ENCODE data around the gene HIVEP3.

The HIVEP3 gene

GRCh38 chr1:41500378-41500777, 418.3 kb downstream of the HIVEP3 start:
- WGBS (ENCODE audit: insufficient coverage, insufficient read length): no CpG with 5 or more reads among the region's 10 CpGs

DNA sequence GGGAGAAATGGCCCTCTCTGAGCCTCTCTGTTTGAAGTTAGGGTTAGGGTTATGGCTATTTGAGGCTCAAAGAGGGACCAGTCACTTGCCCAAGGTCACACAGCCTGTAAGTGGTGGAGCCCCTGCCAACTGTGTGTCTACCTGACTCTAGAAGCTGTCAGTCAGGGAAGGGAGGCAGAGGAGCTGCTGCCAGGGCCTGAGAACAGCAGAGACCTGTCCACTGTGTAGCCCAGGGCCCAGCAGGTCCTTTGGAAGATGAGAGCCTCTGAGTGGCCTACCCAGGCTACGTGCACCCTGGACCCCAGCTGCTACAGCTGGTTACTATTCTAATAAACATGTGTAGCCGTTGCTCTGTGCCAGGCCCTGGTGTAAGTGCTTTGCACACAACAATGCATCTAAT, 419.1 kb downstream of the HIVEP3 start:
- DNase-seq (ENCODE audit: low read depth, low spot score): no peak
- no peaks in the 10 kb centered on the region for H3K9me3 ChIP-seq (ENCODE audit: control insufficient read depth, insufficient read depth, low read length)
- peaks cover 12% of the 10 kb centered on the region for H3K4me1 ChIP-seq (ENCODE audit: control insufficient read depth, insufficient read depth, low read length)

More at GRCh38 chr1:41500378-41500777, 418.3 kb downstream of the HIVEP3 start:
- H3K36me3 ChIP-seq (ENCODE audit: control insufficient read depth, insufficient read depth, low read length): no peaks in the 10 kb centered on the region
- no peak for DNase-seq (ENCODE audit: low read depth, low spot score)
- H3K27ac ChIP-seq (ENCODE audit: low read length): no peak overlapping the region
- no peaks in the 10 kb centered on the region for H3K9me3 ChIP-seq (ENCODE audit: control insufficient read depth, insufficient read depth, low read length)
- peaks cover 9% of the 10 kb centered on the region for H3K4me1 ChIP-seq (ENCODE audit: control insufficient read depth, insufficient read depth, low read length)
- no peaks in the 10 kb centered on the region for H3K27me3 ChIP-seq (ENCODE audit: control insufficient read depth, insufficient read depth, low read length)
- no peak overlapping the region for H3K4me3 ChIP-seq (ENCODE audit: low read length)

GRCh38 chr1:41498804-41499203, 419.9 kb downstream of the HIVEP3 start:
- Histone ChIP-seq H3K27ac (ENCODE audit: low read length) (no peak overlapping the region), H3K27me3 (ENCODE audit: control insufficient read depth, insufficient read depth, low read length) (no peaks in the 10 kb centered on the region), H3K36me3 (ENCODE audit: control insufficient read depth, insufficient read depth, low read length) (no peaks in the 10 kb centered on the region), H3K4me1 (ENCODE audit: control insufficient read depth, insufficient read depth, low read length) (peaks cover 12% of the 10 kb centered on the region), H3K9me3 (ENCODE audit: control insufficient read depth, insufficient read depth, low read length) (no peaks in the 10 kb centered on the region), H3K4me3 (ENCODE audit: low read length) (no peak overlapping the region)
- no peak for DNase-seq (ENCODE audit: low read depth, low spot score)
- no CpG with 5 or more reads among the region's 12 CpGs for WGBS (ENCODE audit: insufficient coverage, insufficient read length)

More for the DNA sequence above, 419.1 kb downstream of the HIVEP3 start:
- WGBS (ENCODE audit: insufficient coverage, insufficient read length): no CpG with 5 or more reads among the region's 2 CpGs
- H3K27ac ChIP-seq (ENCODE audit: low read length): no peak overlapping the region
- H3K36me3 ChIP-seq (ENCODE audit: control insufficient read depth, insufficient read depth, low read length): no peaks in the 10 kb centered on the region
- no peaks in the 10 kb centered on the region for H3K27me3 ChIP-seq (ENCODE audit: control insufficient read depth, insufficient read depth, low read length)
- no peak overlapping the region for H3K4me3 ChIP-seq (ENCODE audit: low read length)

DNA sequence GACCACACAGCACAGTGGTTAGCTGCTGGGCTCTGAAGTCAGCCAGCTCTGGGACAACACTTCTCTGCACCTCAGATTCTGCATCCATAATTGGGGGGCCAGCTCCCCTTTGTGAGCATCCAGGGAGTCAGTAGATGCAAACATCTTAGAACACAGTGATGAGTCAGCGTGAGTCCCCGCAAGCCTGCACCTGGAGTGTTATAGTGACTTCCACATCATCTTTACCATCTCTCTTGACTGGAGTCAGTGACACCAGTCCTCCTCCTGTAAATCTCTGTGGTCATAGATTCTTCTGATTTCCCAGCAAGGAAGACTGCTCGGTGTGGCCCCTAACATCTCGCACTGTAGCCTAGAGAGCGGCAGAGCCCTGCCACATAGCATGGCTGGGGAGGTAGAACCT, 420.3 kb downstream of the HIVEP3 start:
- WGBS (ENCODE audit: insufficient coverage, insufficient read length): no CpG with 5 or more reads among the region's 5 CpGs
- Histone ChIP-seq H3K36me3 (ENCODE audit: control insufficient read depth, insufficient read depth, low read length) (no peaks in the 10 kb centered on the region), H3K27me3 (ENCODE audit: control insufficient read depth, insufficient read depth, low read length) (no peaks in the 10 kb centered on the region), H3K4me3 (ENCODE audit: low read length) (no peak overlapping the region), H3K4me1 (ENCODE audit: control insufficient read depth, insufficient read depth, low read length) (peaks cover 12% of the 10 kb centered on the region), H3K27ac (ENCODE audit: low read length) (no peak overlapping the region), H3K9me3 (ENCODE audit: control insufficient read depth, insufficient read depth, low read length) (no peaks in the 10 kb centered on the region)
- DNase-seq (ENCODE audit: low read depth, low spot score): no peak

GRCh38 chr1:41497461-41498030, 421.2 kb downstream of the HIVEP3 start:
- H3K27ac ChIP-seq (ENCODE audit: low read length): no peak overlapping the region
- no peaks in the 10 kb centered on the region for H3K36me3 ChIP-seq (ENCODE audit: control insufficient read depth, insufficient read depth, low read length)
- WGBS (ENCODE audit: insufficient coverage, insufficient read length): no CpG with 5 or more reads among the region's 7 CpGs
- H3K27me3 ChIP-seq (ENCODE audit: control insufficient read depth, insufficient read depth, low read length): no peaks in the 10 kb centered on the region
- H3K4me3 ChIP-seq (ENCODE audit: low read length): no peak overlapping the region
- DNase-seq (ENCODE audit: low read depth, low spot score): no peak
- H3K4me1 ChIP-seq (ENCODE audit: control insufficient read depth, insufficient read depth, low read length): peaks cover 12% of the 10 kb centered on the region
- H3K9me3 ChIP-seq (ENCODE audit: control insufficient read depth, insufficient read depth, low read length): no peaks in the 10 kb centered on the region

DNA sequence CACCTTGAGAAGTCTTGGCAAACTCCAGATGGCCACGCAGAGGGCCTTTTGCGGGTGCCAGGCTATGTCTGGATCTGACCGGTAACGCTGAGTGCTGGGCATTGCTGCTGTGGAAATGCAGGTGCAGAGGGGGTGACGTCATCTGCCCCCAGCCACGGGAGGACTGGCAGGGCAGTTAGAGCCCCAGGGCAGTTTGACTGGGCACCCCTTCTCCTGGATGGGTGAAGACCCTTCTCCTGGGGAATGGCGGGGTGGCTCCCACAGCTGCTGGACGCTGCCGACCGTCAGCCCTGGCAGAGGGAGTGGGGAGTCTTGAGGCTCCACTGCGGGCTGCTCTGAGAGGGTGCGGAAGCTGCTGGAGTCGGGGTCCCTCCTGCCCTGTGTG, 421.7 kb downstream of the HIVEP3 start:
- DNase-seq (ENCODE audit: low read depth, low spot score): no peak
- Histone ChIP-seq H3K27ac (ENCODE audit: low read length) (no peak overlapping the region), H3K27me3 (ENCODE audit: control insufficient read depth, insufficient read depth, low read length) (no peaks in the 10 kb centered on the region), H3K9me3 (ENCODE audit: control insufficient read depth, insufficient read depth, low read length) (no peaks in the 10 kb centered on the region), H3K36me3 (ENCODE audit: control insufficient read depth, insufficient read depth, low read length) (no peaks in the 10 kb centered on the region), H3K4me1 (ENCODE audit: control insufficient read depth, insufficient read depth, low read length) (peaks cover 12% of the 10 kb centered on the region), H3K4me3 (ENCODE audit: low read length) (no peak overlapping the region)
- no CpG with 5 or more reads among the region's 13 CpGs for WGBS (ENCODE audit: insufficient coverage, insufficient read length)

- Histone ChIP-seq H3K27ac (ENCODE audit: low read length) (no peak overlapping the region), H3K36me3 (ENCODE audit: control insufficient read depth, insufficient read depth, low read length) (no peaks in the 10 kb centered on the region), H3K27me3 (ENCODE audit: control insufficient read depth, insufficient read depth, low read length) (no peaks in the 10 kb centered on the region), H3K9me3 (ENCODE audit: control insufficient read depth, insufficient read depth, low read length) (no peaks in the 10 kb centered on the region), H3K4me1 (ENCODE audit: control insufficient read depth, insufficient read depth, low read length) (peaks cover 12% of the 10 kb centered on the region), H3K4me3 (ENCODE audit: low read length) (0 out of 2 replicates have a peak overlapping the region, but pooled peaks have one; percentile 6)
- no CpG with 5 or more reads among the region's 74 CpGs for WGBS (ENCODE audit: insufficient coverage, insufficient read length)
- no peak for DNase-seq (ENCODE audit: low read depth, low spot score)
These were observed 422.4 kb downstream of the HIVEP3 start for GRCh38 chr1:41496080-41497055.

DNA sequence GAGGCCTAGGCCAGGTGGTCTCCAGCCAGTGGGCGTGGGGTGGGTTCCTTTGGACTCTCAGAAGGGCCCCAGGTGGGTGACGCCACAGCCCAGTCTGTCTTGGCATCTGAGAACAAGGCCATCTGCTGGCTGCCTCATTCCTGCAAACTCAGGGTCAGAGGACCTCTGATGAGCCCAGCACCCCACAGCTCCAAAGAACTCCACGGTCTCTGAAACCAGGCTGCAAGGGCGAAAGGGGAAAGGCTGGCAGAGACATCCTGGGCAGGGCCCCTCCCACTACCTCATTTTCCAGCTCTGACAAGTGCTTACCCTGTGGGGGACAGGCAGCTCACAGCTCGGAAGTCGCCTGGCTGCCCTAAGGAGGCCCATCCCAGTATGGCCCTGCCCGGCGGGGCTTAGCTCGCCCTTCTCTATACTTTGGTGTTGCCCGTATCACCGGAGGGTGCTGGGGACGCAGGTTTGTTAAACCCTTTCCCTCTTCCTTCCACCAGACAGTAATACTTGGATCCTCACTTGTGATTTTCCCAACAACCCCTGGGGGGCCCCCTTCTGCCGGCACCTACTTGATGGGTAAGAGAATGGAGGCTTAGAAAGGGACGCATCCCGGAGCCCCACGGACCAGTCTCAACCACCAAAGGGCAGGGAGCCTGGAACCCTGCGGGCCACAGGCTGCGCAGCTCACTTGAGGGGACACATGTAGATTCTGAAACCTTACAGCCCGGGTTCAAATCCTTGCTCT, 423.3 kb downstream of the HIVEP3 start:
- no peak overlapping the region for H3K27ac ChIP-seq (ENCODE audit: low read length)
- WGBS (ENCODE audit: insufficient coverage, insufficient read length): no CpG with 5 or more reads among the region's 19 CpGs

DNA sequence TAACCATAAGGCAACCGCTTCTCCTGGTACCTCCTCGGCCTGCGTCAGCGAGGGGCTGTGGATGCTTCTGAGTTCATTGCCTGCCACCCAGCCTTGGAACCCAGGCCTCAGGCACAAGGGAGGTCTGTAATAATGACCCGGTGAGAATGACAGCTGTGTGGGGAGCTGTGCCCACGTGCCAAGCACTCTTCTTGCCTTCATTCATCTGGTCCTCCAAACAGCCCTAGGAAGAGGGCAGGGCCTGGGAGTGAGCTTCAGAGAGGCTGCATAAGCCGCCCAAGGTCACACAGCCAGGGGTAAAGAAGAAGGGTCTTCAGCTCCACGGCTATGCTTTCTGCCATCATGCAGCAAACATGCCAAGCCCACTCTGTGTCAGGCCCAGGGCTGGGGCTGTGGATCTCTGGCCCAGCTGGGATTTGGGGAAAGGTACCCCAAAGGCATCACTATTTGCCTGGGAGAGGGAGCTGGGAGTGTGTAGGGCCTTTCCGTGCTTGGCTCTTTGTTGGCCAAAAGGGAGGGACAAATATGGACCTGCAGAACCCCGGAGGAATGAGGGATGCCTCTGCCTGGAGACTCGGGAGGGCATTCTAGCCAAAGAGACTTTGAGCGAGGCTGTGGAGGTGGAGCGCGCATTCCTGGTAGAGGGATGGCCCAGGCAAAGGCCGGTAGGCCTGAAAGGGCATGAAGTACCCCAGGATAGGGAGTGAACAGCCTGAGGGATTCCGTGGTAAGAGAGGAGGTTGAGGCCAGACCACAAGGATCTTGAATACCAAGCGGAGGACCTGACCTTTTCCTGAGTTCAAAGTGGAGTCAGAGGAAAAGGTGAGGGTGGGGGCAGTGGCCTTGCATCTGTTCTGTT, 424.1 kb downstream of the HIVEP3 start:
- H3K27me3 ChIP-seq (ENCODE audit: control insufficient read depth, insufficient read depth, low read length): no peaks in the 10 kb centered on the region
- no peak overlapping the region for H3K4me3 ChIP-seq (ENCODE audit: low read length)
- H3K9me3 ChIP-seq (ENCODE audit: control insufficient read depth, insufficient read depth, low read length): no peaks in the 10 kb centered on the region
- H3K4me1 ChIP-seq (ENCODE audit: control insufficient read depth, insufficient read depth, low read length): peaks cover 12% of the 10 kb centered on the region
- no peaks in the 10 kb centered on the region for H3K36me3 ChIP-seq (ENCODE audit: control insufficient read depth, insufficient read depth, low read length)
- no peak for DNase-seq (ENCODE audit: low read depth, low spot score)
- H3K27ac ChIP-seq (ENCODE audit: low read length): no peak overlapping the region
- WGBS (ENCODE audit: insufficient coverage, insufficient read length): no CpG with 5 or more reads among the region's 17 CpGs

More for the DNA sequence above, 423.3 kb downstream of the HIVEP3 start:
- no peak for DNase-seq (ENCODE audit: low read depth, low spot score)
- no peaks in the 10 kb centered on the region for H3K36me3 ChIP-seq (ENCODE audit: control insufficient read depth, insufficient read depth, low read length)
- no peak overlapping the region for H3K4me3 ChIP-seq (ENCODE audit: low read length)
- H3K4me1 ChIP-seq (ENCODE audit: control insufficient read depth, insufficient read depth, low read length): peaks cover 12% of the 10 kb centered on the region
- H3K9me3 ChIP-seq (ENCODE audit: control insufficient read depth, insufficient read depth, low read length): no peaks in the 10 kb centered on the region
- no peaks in the 10 kb centered on the region for H3K27me3 ChIP-seq (ENCODE audit: control insufficient read depth, insufficient read depth, low read length)

Measured in iPS DF 6.9 (cell line).